Measurements from ENCODE around the gene HMGCS2.

Gene HMGCS2

DNA sequence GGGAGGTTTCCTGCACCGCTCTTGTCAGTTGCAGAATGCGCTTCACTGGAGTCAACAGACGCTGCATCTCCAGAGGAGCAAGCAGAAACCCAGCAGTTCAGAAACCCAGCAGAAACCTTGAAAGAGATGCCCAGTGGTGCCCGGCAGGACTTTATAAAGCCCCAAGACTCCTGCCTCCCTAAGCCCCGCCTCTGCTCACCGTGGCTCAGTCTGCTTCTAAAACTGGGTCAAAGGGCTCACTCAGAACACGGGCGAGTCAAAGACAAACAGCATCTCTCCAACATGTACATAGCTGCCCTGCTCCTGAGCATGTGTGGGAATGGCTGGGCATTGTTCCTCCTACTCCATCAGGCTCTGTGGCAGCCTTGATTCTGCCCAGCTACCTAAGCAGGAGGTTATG, at the start of gene HMGCS2:
TSS of gene HMGCS2 (minus strand) at position 128 of the 400 bp plus-strand sequence. CDS start at position 67, 61 bp downstream.
- DNase-seq (ENCODE audit: low spot score), result no peak

- DNase-seq (ENCODE audit: low spot score), result no peak
Measured at GRCh38 chr1:119818181-119818580, 49.5 kb upstream of the HMGCS2 start.

GRCh38 chr1:119816407-119816806, 47.7 kb upstream of the HMGCS2 start:
- no peak for DNase-seq (ENCODE audit: low spot score)

GRCh38 chr1:119815928-119816327, 47.2 kb upstream of the HMGCS2 start:
- peak; percentile 3 for DNase-seq (ENCODE audit: low spot score)

GRCh38 chr1:119815361-119815760, 46.7 kb upstream of the HMGCS2 start:
- DNase-seq (ENCODE audit: low spot score), result no peak

DNA sequence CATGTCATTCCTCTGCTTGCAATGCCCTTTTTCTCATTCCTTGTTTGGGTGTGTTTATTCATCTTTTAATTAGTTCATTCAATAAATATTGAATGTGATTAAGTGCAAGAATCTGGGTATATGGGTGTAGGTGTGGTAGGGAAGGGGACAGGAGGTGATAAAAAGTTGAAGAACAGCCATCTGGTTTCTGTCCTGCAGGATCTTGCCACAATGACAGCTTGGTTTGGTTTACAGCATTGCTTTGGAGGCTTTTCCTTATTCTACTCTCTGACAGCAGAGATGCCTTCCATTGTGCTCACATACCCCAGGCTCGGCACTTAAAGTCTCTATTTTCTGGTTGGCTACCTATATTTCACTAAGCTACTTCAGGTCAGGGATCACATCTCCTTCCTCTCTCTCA, 45.6 kb upstream of the HMGCS2 start:
- no peak for DNase-seq (ENCODE audit: low spot score)

DNA sequence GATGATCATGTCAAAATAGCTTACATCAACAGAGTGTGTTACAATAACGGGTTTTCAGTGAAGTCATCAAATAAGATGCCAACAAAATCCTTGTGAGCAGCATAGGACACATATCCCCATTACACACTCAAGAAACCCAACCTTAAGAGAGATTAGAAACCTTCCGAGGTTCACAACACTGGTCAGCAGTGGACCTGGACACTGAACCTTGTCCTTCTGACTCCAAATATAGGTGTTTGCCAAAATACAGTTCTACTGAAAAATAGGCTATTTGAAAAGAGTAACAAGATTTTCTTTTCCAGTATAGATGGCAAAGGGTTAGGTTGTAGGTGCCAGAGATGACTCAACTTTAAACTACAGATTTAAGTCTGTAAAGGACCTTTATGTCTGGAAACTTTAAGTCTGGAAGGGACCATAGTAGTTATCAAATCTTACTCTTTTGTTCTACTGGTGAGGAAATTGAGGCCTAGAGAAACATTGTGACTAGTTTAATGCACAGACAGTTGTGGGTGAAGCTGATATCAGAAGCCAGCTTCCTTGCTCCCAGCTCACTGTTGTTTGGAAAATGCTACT, 43.4 kb upstream of the HMGCS2 start:
- peak; percentile 16 for DNase-seq (ENCODE audit: low spot score)

DNA sequence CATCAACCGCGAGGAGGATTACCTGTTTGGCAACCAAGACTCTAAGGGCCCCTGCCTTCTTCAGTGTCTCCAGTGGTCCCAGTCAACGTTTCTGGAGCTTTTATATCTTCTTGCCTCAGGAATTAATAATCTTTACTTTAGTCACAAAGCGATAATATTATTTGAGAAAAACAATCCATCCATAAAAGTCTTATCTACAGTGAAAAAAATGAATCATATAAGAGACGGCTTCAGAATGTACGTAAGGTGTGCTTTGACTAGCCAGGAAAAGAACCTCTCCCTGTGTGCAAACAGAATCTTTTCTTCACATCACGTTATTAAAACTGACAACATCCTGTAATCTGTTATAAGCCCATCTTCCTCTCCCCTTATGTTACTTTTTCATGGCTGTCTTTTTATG, 42.7 kb upstream of the HMGCS2 start, which contains the start of gene REG4:
TSS of gene REG4 (minus strand) at position 74 of the 400 bp plus-strand sequence. CDS start 2,691 bp downstream, outside the sequence.
- DNase-seq (ENCODE audit: low spot score), result no peak

DNA sequence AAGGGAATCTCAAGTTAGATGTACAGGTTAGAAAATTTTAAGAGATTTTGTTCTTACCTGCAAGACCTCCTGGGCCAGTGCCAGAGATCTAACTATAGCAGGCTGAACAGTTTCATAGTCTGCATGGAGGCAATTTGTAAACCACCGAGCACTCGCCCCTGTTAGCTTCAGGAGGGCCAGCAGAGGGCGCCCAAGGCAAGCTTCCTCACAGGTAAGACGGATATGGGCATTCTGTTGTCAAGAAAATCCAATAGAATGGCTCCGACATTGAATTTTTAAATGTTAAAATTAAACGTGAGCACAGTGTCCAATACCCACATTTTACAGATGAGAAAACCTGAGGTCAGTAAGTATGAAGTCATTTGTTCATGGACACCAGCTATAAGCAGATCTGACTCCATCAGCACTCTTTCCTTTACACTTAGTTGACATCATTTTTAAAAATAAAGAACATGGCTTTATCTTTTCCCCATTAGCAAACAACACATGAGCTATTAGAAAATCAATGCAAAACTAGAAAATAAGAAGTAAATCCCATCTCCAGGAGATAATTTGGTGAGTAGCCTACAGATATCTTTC, 40.4 kb upstream of the HMGCS2 start:
- DNase-seq (ENCODE audit: low spot score), result peak; percentile 67

- no peak for DNase-seq (ENCODE audit: low spot score)
Measured at GRCh38 chr1:119808491-119808890, 39.8 kb upstream of the HMGCS2 start.

DNA sequence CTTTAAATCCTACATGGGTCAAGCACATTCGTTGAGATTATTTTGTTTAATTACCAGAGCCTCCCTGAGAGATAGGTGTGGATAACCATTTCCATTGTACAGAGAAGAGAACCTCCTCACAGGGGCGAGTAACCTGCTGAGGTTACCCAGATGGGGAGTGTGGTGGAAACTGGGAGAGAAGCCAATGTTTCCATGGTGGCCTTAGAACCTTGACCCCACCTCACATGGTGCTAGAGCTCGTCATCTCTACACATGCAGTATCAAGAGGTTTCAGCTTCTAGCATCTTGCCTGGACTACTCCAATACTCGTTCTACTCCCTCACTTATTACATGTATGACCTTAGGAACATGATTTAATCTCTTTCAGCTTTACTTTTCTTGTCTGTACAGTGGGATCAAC, 37.8 kb upstream of the HMGCS2 start:
- no peak for DNase-seq (ENCODE audit: low spot score)

DNA sequence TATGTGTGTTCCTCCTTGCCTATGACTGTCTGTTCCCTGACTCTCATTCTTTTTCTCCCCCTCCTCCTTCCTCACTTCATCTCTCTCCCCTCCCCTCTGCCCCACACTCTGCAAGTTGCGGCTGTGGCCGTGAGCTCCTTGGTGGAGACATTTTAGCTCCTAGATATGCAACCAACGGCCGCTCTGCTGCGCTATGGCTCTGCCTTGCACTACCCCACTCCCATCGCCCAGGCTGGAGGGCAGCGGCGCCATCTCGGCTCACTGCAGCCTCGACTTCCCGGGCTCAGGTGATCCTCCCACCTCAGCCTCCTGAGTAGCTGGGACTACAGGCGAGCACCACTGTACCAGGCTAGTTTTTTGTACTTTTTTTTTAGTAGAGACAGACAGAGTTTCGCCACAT, 37.0 kb upstream of the HMGCS2 start:
- DNase-seq (ENCODE audit: low spot score), result no peak

DNA sequence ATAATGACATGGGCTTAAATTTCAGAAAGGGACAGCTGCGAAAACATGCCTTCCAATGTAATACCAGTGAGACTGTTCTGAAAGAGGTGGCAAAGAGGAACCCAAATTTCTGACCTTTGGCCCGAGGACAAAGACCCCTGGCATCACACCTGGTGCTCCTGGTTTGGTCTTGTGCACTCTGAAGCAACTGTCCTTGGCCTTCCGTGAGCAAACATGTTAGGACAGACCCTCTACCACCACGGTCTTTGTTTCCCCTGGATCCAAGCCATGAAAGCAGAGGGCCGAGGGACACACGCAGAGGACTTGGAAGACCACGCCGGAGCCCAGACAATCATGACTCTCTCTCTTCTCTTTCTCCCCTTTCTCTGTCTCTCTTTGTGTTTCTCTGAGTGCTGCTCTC, 36.5 kb upstream of the HMGCS2 start:
- DNase-seq (ENCODE audit: low spot score), result no peak

DNA sequence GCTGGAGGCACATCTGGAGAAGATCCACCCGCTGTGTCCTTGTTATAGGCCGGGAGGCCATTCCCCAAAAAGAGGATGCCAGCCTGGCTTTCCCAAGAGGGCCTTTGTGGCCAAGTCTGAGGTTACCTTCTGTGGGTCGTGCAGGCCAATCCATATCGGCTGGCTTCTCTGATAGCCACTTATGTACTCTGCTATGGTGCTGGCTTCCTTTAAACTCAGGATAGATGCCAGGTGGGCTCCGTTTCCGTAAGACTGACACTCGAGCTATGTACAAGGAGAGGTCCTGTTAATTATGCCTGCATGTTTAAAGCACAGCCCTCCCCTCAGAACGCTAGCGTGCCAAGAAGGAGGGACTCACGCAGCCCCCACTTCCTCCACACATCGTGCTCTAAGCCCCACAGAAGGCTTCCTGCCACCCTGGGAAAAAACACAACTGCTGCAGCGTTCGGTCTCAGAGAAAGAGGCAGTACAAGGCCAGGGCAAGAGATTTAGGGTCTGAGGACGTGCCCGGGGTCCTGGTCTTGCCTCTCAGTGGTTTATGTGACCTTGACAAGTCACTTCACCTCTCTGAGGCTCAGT, 31.0 kb upstream of the HMGCS2 start:
- DNase-seq (ENCODE audit: low spot score), result no peak

- DNase-seq (ENCODE audit: low spot score), result no peak
Measured at GRCh38 chr1:119799003-119799402, 30.3 kb upstream of the HMGCS2 start.

DNA sequence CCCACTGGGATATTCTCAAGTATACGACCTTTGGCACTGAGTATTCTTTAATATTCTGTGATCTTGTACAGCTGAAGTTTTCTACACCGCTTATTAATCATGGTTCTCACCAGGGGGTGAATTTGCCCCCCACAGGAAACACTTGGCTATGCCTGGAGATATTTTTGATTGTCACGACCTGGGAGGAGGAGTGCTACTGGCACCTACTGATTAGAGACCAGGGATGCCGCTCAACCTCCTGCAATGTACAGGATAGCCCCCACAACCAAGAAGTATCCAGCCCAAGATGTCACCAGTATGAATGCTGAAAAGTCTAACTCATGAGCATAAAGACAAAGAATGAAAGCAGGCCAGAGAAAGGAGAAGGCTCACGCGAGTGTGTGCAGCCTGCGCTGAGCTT, 28.9 kb upstream of the HMGCS2 start:
- no peak for DNase-seq (ENCODE audit: low spot score)

GRCh38 chr1:119797162-119797561, 28.5 kb upstream of the HMGCS2 start:
- DNase-seq (ENCODE audit: low spot score), result no peak

GRCh38 chr1:119795261-119796200, 26.8 kb upstream of the HMGCS2 start:
- DNase-seq (ENCODE audit: low spot score), result no peak

DNA sequence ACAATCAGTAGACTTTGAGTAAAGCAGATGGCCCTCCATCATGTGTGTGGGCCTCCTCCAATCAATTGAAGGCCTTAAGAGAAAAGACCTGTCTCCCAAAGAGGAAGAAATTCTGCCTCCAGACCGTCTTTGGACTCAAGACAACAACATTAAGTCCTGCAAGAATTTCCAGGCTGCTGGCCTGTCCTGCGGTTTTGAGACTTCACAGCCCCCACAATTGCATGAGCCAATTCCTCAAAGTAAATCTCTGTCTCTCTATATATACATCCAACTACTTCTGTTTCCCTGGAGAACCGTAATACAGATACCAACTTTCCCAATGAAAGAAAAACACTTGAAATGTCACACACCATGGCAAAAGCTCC, 26.2 kb upstream of the HMGCS2 start:
- no peak for DNase-seq (ENCODE audit: low spot score)

GRCh38 chr1:119794230-119794875, 25.6 kb upstream of the HMGCS2 start:
- no peak for DNase-seq (ENCODE audit: low spot score)

DNA sequence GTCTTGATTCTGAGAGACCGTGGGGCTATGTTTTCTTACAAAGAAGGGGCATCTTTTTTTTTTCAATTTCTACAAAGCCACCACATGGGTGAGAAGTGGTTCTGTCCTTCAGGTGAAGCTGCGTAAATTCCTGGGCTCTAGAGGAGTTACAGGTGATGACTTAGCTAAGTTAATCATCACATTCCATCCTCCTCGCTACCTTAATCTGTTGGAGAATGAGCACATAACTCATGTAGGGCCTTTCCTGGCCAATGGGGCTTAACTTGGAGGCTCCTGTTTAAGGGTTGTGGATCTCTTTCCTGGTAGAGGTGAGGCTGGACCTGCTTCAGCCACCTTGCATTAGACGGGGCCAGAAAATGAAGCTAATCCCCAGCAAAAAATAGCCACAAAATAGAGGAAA, 22.7 kb upstream of the HMGCS2 start:
- no peak for DNase-seq (ENCODE audit: low spot score)

All from activated CD4-positive, alpha-beta T cell treated with anti-CD3 and anti-CD28 coated beads, Interleukin-2, Interleukin-4, amounts not matched to agents 100 ng/mL and 50 ng/mL, durations not matched to agents 16 hours and 8 hours (primary cell).